ENCODE data around the gene IFIT3.

The IFIT3 gene

DNA sequence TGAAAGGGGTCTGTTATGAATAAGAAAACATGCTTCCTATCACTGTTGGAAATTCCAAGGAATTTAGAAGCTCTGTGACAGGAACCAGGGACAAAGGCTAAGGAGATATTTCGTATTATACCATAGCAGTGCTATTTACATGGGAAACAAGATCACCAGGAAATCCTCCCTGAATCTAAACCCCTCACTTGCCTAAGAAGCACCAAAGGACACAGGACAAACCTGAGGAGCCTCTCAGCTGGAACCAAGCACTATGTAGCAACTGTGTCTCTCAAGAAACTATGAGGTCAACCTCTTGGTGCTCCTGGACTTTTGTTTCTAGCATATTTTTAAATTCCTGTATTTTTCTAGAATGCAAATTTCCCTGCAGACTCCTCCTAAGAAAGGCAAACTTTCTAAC is 29.3 kb downstream of the IFIT3 start:
- Histone ChIP-seq H3K27me3 (replicated peaks; ENCODE audit: insufficient read depth, low read length) (no peaks in the 10 kb centered on the region), H3K4me2 (ENCODE audit: low read depth, low read length) (no peak overlapping the region), H3K4me3 (ENCODE audit: low read length) (no peak overlapping the region), H3K4me1 (ENCODE audit: low read length) (peaks cover 14% of the 10 kb centered on the region), H3F3A (ENCODE audit: insufficient read depth, low read length) (peaks cover 4% of the 10 kb centered on the region; the same call in 1 of the 2 replicates), H3K9ac (ENCODE audit: low read length) (no peak overlapping the region), H3K36me3 (replicated peaks; ENCODE audit: insufficient read depth, low read length) (no peaks in the 10 kb centered on the region), H3K79me2 (ENCODE audit: low read length) (no peaks in the 10 kb centered on the region), H3K9me3 (replicated peaks; ENCODE audit: insufficient read depth, low read length) (no peaks in the 10 kb centered on the region), H2AFZ (ENCODE audit: low read length) (no peak overlapping the region), H3K27ac (ENCODE audit: low read length) (no peak overlapping the region), H3K9me2 (replicated peaks; ENCODE audit: insufficient read depth, low read length) (no peaks in the 10 kb centered on the region), H4K20me1 (ENCODE audit: insufficient read depth, low read length) (no peaks in the 10 kb centered on the region)
- TF ChIP-seq, protein P1, sequence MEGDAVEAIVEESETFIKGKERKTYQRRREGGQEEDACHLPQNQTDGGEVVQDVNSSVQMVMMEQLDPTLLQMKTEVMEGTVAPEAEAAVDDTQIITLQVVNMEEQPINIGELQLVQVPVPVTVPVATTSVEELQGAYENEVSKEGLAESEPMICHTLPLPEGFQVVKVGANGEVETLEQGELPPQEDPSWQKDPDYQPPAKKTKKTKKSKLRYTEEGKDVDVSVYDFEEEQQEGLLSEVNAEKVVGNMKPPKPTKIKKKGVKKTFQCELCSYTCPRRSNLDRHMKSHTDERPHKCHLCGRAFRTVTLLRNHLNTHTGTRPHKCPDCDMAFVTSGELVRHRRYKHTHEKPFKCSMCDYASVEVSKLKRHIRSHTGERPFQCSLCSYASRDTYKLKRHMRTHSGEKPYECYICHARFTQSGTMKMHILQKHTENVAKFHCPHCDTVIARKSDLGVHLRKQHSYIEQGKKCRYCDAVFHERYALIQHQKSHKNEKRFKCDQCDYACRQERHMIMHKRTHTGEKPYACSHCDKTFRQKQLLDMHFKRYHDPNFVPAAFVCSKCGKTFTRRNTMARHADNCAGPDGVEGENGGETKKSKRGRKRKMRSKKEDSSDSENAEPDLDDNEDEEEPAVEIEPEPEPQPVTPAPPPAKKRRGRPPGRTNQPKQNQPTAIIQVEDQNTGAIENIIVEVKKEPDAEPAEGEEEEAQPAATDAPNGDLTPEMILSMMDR (IDR thresholded peaks at IDR 0.05; ENCODE audit: low read length) = no peak
- no peak for TF ChIP-seq EZH2phosphoT487 (IDR thresholded peaks at IDR 0.05; ENCODE audit: low read length)
- TF ChIP-seq EZH2 (optimal IDR thresholded peaks at IDR 0.05; ENCODE audit: low read depth, low read length) = no peak
- no peak for DNase-seq

DNA sequence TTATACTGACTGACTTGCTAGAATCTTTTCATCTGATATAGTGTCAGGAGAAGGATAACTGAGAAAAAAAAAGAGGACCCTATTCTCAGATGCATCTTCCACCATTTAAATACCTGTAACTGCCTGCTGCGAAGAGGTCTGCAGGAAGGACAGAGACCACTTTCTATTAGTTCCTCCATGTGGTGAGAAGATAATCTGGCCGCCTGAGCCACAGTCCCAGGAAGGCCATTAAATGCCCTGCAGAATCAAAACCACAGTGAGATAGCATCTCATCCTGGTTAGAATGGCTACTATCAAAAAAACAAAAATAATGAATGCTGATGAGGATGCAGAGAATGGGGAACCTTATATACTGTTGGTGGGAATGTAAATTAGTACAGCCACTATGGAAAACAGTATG is 30.2 kb downstream of the IFIT3 start:
- TF ChIP-seq EZH2phosphoT487 (IDR thresholded peaks at IDR 0.05; ENCODE audit: low read length) (no peak), EZH2 (optimal IDR thresholded peaks at IDR 0.05; ENCODE audit: low read depth, low read length) (no peak)
- TF ChIP-seq, protein P1 (IDR thresholded peaks at IDR 0.05; ENCODE audit: low read length) = no peak
- no peaks in the 10 kb centered on the region for H3K9me2 ChIP-seq (replicated peaks; ENCODE audit: insufficient read depth, low read length)
- H3K4me1 ChIP-seq (ENCODE audit: low read length) = peaks cover 9% of the 10 kb centered on the region
- H3F3A ChIP-seq (ENCODE audit: insufficient read depth, low read length) = no peaks in the 10 kb centered on the region
- no peaks in the 10 kb centered on the region for H4K20me1 ChIP-seq (ENCODE audit: insufficient read depth, low read length)
- H2AFZ ChIP-seq (ENCODE audit: low read length) = no peak overlapping the region
- H3K9me3 ChIP-seq (replicated peaks; ENCODE audit: insufficient read depth, low read length) = no peaks in the 10 kb centered on the region
- no peak overlapping the region for H3K27ac ChIP-seq (ENCODE audit: low read length)
- no peaks in the 10 kb centered on the region for H3K36me3 ChIP-seq (replicated peaks; ENCODE audit: insufficient read depth, low read length)
- H3K79me2 ChIP-seq (ENCODE audit: low read length) = no peaks in the 10 kb centered on the region
- no peak overlapping the region for H3K9ac ChIP-seq (ENCODE audit: low read length)
- H3K4me2 ChIP-seq (ENCODE audit: low read depth, low read length) = no peak overlapping the region
- DNase-seq = no peak
- no peaks in the 10 kb centered on the region for H3K27me3 ChIP-seq (replicated peaks; ENCODE audit: insufficient read depth, low read length)
- H3K4me3 ChIP-seq (ENCODE audit: low read length) = no peak overlapping the region

DNA sequence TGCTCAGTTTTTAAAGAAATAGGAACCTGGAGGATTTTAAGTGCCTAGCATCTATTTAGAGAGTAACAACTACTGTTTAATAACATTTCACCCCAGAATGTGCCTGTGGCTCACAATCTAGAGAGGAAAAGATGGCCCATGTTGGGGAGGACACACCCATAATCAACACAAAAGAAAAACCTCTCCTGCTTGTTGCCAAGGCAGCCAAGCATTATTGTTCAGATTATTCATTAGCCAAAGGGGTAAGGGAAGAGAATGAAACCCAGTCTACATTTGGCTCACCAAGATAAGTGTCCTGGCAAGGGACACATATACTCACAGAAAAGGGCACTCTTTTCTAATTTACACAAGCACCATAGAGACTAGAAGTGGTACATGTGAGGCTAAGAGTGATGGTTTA is 32.4 kb downstream of the IFIT3 start:
- H3K4me3 ChIP-seq (ENCODE audit: low read length) = no peak overlapping the region
- H3K27ac ChIP-seq (ENCODE audit: low read length) = no peak overlapping the region
- no peaks in the 10 kb centered on the region for H3K79me2 ChIP-seq (ENCODE audit: low read length)
- no peak overlapping the region for H3K4me2 ChIP-seq (ENCODE audit: low read depth, low read length)
- no peaks in the 10 kb centered on the region for H3K27me3 ChIP-seq (replicated peaks; ENCODE audit: insufficient read depth, low read length)
- H3K9me3 ChIP-seq (replicated peaks; ENCODE audit: insufficient read depth, low read length) = no peaks in the 10 kb centered on the region
- no peaks in the 10 kb centered on the region for H3K36me3 ChIP-seq (replicated peaks; ENCODE audit: insufficient read depth, low read length)
- H3F3A ChIP-seq (ENCODE audit: insufficient read depth, low read length) = peaks cover 16% of the 10 kb centered on the region
- H3K9me2 ChIP-seq (replicated peaks; ENCODE audit: insufficient read depth, low read length) = no peaks in the 10 kb centered on the region
- no peaks in the 10 kb centered on the region for H4K20me1 ChIP-seq (ENCODE audit: insufficient read depth, low read length)
- H3K4me1 ChIP-seq (ENCODE audit: low read length) = peaks cover 23% of the 10 kb centered on the region
- no peak for DNase-seq
- no peak overlapping the region for H3K9ac ChIP-seq (ENCODE audit: low read length)
- H2AFZ ChIP-seq (ENCODE audit: low read length) = no peak overlapping the region
- TF ChIP-seq EZH2 (optimal IDR thresholded peaks at IDR 0.05; ENCODE audit: low read depth, low read length) (no peak), EZH2phosphoT487 (IDR thresholded peaks at IDR 0.05; ENCODE audit: low read length) (no peak)
- TF ChIP-seq, protein P1 (IDR thresholded peaks at IDR 0.05; ENCODE audit: low read length) = no peak

Measured in MM.1S (cell line).